Parathyroid adenoma (tissue), 2 donors: ENCODE results near the gene ANO4.

Experiments used
- H2AFZ ChIP-seq: fragments of 300-600 bp; sonication (generic); one replicate; pipeline ENCODE4 v1.7.0; 2017; ENCODE audit warnings: antibody characterized with exemption, mild to moderate bottlenecking
- H3K27ac ChIP-seq: fragments of 300-600 bp; sonication (generic); one replicate; pipeline ENCODE4 v1.7.0; 2017
- H3K27me3 ChIP-seq: fragments of 300-600 bp; sonication (generic); one replicate; pipeline ENCODE4 v1.7.0; 2017; ENCODE audit warnings: low read length; ENCODE audit not compliant: control insufficient read depth, insufficient read depth
- H3K36me3 ChIP-seq: fragments of 300-600 bp; sonication (generic); one replicate; pipeline ENCODE4 v1.7.0; 2017; ENCODE audit warnings: low read length; ENCODE audit not compliant: control insufficient read depth, insufficient read depth
- H3K4me1 ChIP-seq: fragments of 300-600 bp; sonication (generic); one replicate; pipeline ENCODE4 v1.7.0; 2017; ENCODE audit warnings: control low read depth
- H3K4me2 ChIP-seq: fragments of 300-600 bp; sonication (generic); one replicate; pipeline ENCODE4 v1.7.0; 2017; ENCODE audit warnings: low read length
- H3K4me3 ChIP-seq: fragments of 300-600 bp; sonication (generic); one replicate; pipeline ENCODE4 v1.7.0; 2017; ENCODE audit warnings: low read depth, low read length
- H3K79me2 ChIP-seq: fragments of 300-600 bp; sonication (generic); one replicate; pipeline ENCODE4 v1.7.0; 2017; ENCODE audit warnings: control low read depth
- H3K9ac ChIP-seq: fragments of 300-600 bp; sonication (generic); one replicate; pipeline ENCODE4 v1.7.0; 2017; ENCODE audit warnings: mild to moderate bottlenecking
- H3K9me3 ChIP-seq: fragments of 300-600 bp; sonication (generic); one replicate; pipeline ENCODE4 v1.7.0; 2017; ENCODE audit warnings: low read length; ENCODE audit not compliant: control insufficient read depth
- CTCF ChIP-seq: fragments of 300-600 bp; sonication (generic); IDR thresholded peaks from one replicate; pipeline ENCODE4 v1.7.0; 2017; ENCODE audit warnings: antibody characterized with exemption, mild to moderate bottlenecking
- donor health status: primary hyperparathyroidism.

The ANO4 gene

GRCh38 chr12:100799770-100800169, 5.2 kb downstream of the ANO4 start:
- Histone ChIP-seq H3K4me1 (no peaks in the 10 kb centered on the region), H3K79me2 (no peaks in the 10 kb centered on the region), H2AFZ (no peak overlapping the region), H3K9me3 (no peaks in the 10 kb centered on the region), H3K36me3 (no peaks in the 10 kb centered on the region), H3K4me3 (no peak overlapping the region), H3K9ac (no peak overlapping the region), H3K27ac (no peak overlapping the region), H3K4me2 (no peak overlapping the region), H3K27me3 (no peaks in the 10 kb centered on the region)
- no peak for TF ChIP-seq CTCF

GRCh38 chr12:100800723-100801122, 6.1 kb downstream of the ANO4 start:
- H3K27ac ChIP-seq, result no peak overlapping the region
- no peaks in the 10 kb centered on the region for H3K4me1 ChIP-seq
- no peaks in the 10 kb centered on the region for H3K36me3 ChIP-seq
- no peak overlapping the region for H3K4me3 ChIP-seq
- H2AFZ ChIP-seq, result no peak overlapping the region
- H3K27me3 ChIP-seq, result no peaks in the 10 kb centered on the region
- no peak for TF ChIP-seq CTCF
- no peak overlapping the region for H3K4me2 ChIP-seq
- no peaks in the 10 kb centered on the region for H3K79me2 ChIP-seq
- no peaks in the 10 kb centered on the region for H3K9me3 ChIP-seq
- no peak overlapping the region for H3K9ac ChIP-seq

GRCh38 chr12:100801320-100801719, 6.7 kb downstream of the ANO4 start:
- Histone ChIP-seq H3K27ac (no peak overlapping the region), H3K4me1 (no peaks in the 10 kb centered on the region), H3K9ac (no peak overlapping the region), H3K36me3 (no peaks in the 10 kb centered on the region), H3K4me3 (no peak overlapping the region), H3K79me2 (no peaks in the 10 kb centered on the region), H3K9me3 (no peaks in the 10 kb centered on the region), H3K4me2 (no peak overlapping the region), H2AFZ (no peak overlapping the region), H3K27me3 (no peaks in the 10 kb centered on the region)
- TF ChIP-seq CTCF, result no peak

- no peaks in the 10 kb centered on the region for H3K36me3 ChIP-seq
- no peak overlapping the region for H3K4me3 ChIP-seq
- no peak overlapping the region for H3K4me2 ChIP-seq
- no peak overlapping the region for H2AFZ ChIP-seq
- no peaks in the 10 kb centered on the region for H3K27me3 ChIP-seq
- no peaks in the 10 kb centered on the region for H3K79me2 ChIP-seq
- no peak for TF ChIP-seq CTCF
- no peaks in the 10 kb centered on the region for H3K4me1 ChIP-seq
- H3K9me3 ChIP-seq, result no peaks in the 10 kb centered on the region
- H3K9ac ChIP-seq, result no peak overlapping the region
- H3K27ac ChIP-seq, result no peak overlapping the region
Observed at GRCh38 chr12:100808777-100809176, 14.2 kb downstream of the ANO4 start.

GRCh38 chr12:100820314-100820713, 25.7 kb downstream of the ANO4 start:
- H3K27me3 ChIP-seq, result no peaks in the 10 kb centered on the region
- no peak for TF ChIP-seq CTCF
- no peaks in the 10 kb centered on the region for H3K4me1 ChIP-seq
- no peaks in the 10 kb centered on the region for H3K9me3 ChIP-seq
- no peak overlapping the region for H3K4me2 ChIP-seq
- no peak overlapping the region for H3K4me3 ChIP-seq
- H3K9ac ChIP-seq, result no peak overlapping the region
- no peak overlapping the region for H3K27ac ChIP-seq
- no peaks in the 10 kb centered on the region for H3K79me2 ChIP-seq
- H2AFZ ChIP-seq, result no peak overlapping the region
- no peaks in the 10 kb centered on the region for H3K36me3 ChIP-seq
